Keratinocyte (primary cell): ENCODE measurements around the gene ACTR3. TPM values are rescaled to one million over a fixed set of nuclear protein-coding genes. Genes with fewer than 3 reads are reported as not detected.

Experiments
- DNase-seq: peaks from one replicate; pipeline ENCODE4 v3.0.0-alpha.2; 2011; ENCODE audit warnings: low read depth, missing footprints, low spot score
- FAIRE-seq: peaks from 2 replicates; lab custom pipeline; 2011; peaks lifted over from hg19 to GRCh38; lab: Jason Lieb, UNC
- H2AFZ ChIP-seq: 2 replicates; pipeline ENCODE4 v1.6.0; 2012; ENCODE audit warnings: low read length, control low read depth, inconsistent platforms; ENCODE audit not compliant: control insufficient read depth
- H3K27ac ChIP-seq: 2 replicates; pipeline ENCODE4 v1.5.1; 2011; ENCODE audit warnings: low read length; ENCODE audit not compliant: control insufficient read depth, insufficient read depth
- H3K27me3 ChIP-seq: 3 replicates; pipeline ENCODE4 v1.6.0; 2011; ENCODE audit warnings: low read length; ENCODE audit not compliant: control insufficient read depth, insufficient read depth; ENCODE audit errors: extremely low read depth
- H3K36me3 ChIP-seq, 2 experiments: 2 replicates in 1 of 2; 3 replicates in 1 of 2; pipeline ENCODE4 v1.5.1; 2011; ENCODE audit warnings: low read length in 2 of 2, mild to moderate bottlenecking in 1 of 2; ENCODE audit not compliant: control insufficient read depth in 2 of 2, insufficient read depth in 2 of 2; ENCODE audit errors: extremely low read depth in 1 of 2
- H3K4me1 ChIP-seq: 3 replicates; pipeline ENCODE4 v1.5.1; 2011; ENCODE audit warnings: low read length; ENCODE audit not compliant: control insufficient read depth, insufficient read depth; ENCODE audit errors: extremely low read depth
- H3K4me2 ChIP-seq: 3 replicates; pipeline ENCODE4 v1.6.0; 2011; ENCODE audit warnings: low read depth, low read length; ENCODE audit not compliant: control insufficient read depth, insufficient read depth; ENCODE audit errors: extremely low read depth
- H3K4me3 ChIP-seq, 3 experiments: fragments of 200-600 bp in 1 of 3; sonication (generic) in 1 of 3; 2 replicates in 2 of 3; 3 replicates in 1 of 3; pipeline ENCODE4 v1.5.1; 2011 to 2016; ENCODE audit warnings: low read length in 3 of 3, mild to moderate bottlenecking in 3 of 3, control low read depth in 2 of 3, inconsistent platforms in 1 of 3, low read depth in 1 of 3, mixed read lengths in 1 of 3, mixed run types in 1 of 3, moderate library complexity in 1 of 3; ENCODE audit not compliant: control insufficient read depth in 2 of 3, insufficient read depth in 2 of 3; ENCODE audit errors: extremely low read depth in 1 of 3
- H3K79me2 ChIP-seq: 2 replicates; pipeline ENCODE4 v1.6.0; 2012; ENCODE audit warnings: low read length; ENCODE audit not compliant: control insufficient read depth, insufficient read depth
- H3K9ac ChIP-seq: 3 replicates; pipeline ENCODE4 v1.6.0; 2011; ENCODE audit warnings: low read length; ENCODE audit not compliant: control insufficient read depth, insufficient read depth; ENCODE audit errors: extremely low read depth
- H3K9me1 ChIP-seq: 3 replicates; pipeline ENCODE4 v1.6.0; 2011; ENCODE audit warnings: low read length; ENCODE audit not compliant: control insufficient read depth, insufficient read depth; ENCODE audit errors: extremely low read depth
- H3K9me3 ChIP-seq: 2 replicates; pipeline ENCODE4 v1.5.1; 2012; ENCODE audit warnings: low read depth, low read length; ENCODE audit not compliant: control insufficient read depth
- H4K20me1 ChIP-seq: 3 replicates; pipeline ENCODE4 v1.6.0; 2011; ENCODE audit warnings: low read length; ENCODE audit not compliant: control insufficient read depth, insufficient read depth; ENCODE audit errors: extremely low read depth
- CTCF ChIP-seq, 3 experiments: IDR thresholded peaks in 1 of 3; conservative IDR thresholded peaks in 1 of 3; optimal IDR thresholded peaks in 1 of 3; 2 replicates in 2 of 3; 3 replicates in 1 of 3; pipeline versions ENCODE3 to v1.5.1; 2011; ENCODE audit warnings: low read length in 3 of 3, mild to moderate bottlenecking in 3 of 3, moderate library complexity in 2 of 3, control low read depth in 1 of 3, inconsistent platforms in 1 of 3; ENCODE audit not compliant: insufficient read depth in 2 of 3; ENCODE audit errors: extremely low read depth in 1 of 3
- EZH2 ChIP-seq: IDR thresholded peaks from one replicate; pipeline ENCODE4 v1.6.1; 2012; ENCODE audit warnings: inconsistent platforms, mild to moderate bottlenecking, low read length, moderate library complexity
- dilution Hi-C: fragments of 300-500 bp; cut with MboI; formaldehyde crosslinking; loops from one replicate; pipeline ENCODE4 v1.7.0; 2020; ENCODE audit warnings: low sequenced_read_pairs; ENCODE audit not compliant: extremely low pct_ligation_motif_present
- polyA plus RNA-seq, 5 experiments: library from polyadenylated mRNA; depleted of rRNA in 3 of 5; stranded (reverse) in 3 of 5; stranded (forward) in 1 of 5; unstranded in 1 of 5; fragments of >200 nt; gene quantifications; 1 replicate in 1 of 5; 2 replicates in 3 of 5; 3 replicates in 1 of 5; pipeline versions ENCODE4 v1.2.1 to v1.2.3, GENCODE V29; 2011 to 2012; ENCODE audit warnings: missing spikeins in 2 of 5, low read depth in 1 of 5, low replicate concordance in 1 of 5

Gene ACTR3
- polyA plus RNA-seq, 1 donor (not counting 4 experiments of a cell fraction or from before 2014, with no cell fraction given): 340 TPM

DNA sequence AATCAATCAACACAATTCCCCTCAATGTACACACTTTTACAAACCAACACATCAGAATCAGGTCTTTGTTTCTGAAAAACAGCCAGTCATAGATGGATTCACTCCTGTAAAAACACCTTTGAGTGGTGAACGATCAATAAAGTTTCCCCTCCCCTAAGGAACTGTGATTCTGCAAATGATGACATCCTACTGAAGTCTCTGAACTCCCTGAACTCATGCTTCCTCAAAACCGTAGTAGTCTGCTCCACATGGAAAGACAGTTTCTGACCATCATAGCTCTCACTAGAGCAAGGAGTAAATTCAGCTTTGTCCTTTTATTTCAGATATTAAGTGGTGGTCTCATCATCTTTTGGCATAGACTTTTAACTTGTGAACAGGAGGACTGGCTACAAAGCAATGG lies 43.5 kb upstream of the ACTR3 start:
- TF ChIP-seq EZH2 (no peak), CTCF (optimal IDR thresholded peaks at IDR 0.05 in 1 of 3, IDR thresholded peaks at IDR 0.05 in 1 of 3, conservative IDR thresholded peaks at IDR 0.05 in 1 of 3; ENCODE audit: extremely low read depth in 1 of 3, insufficient read depth in 2 of 3, low read length in 3 of 3) (no peak)
- H3K27ac ChIP-seq: no peak overlapping the region
- no peaks in the 10 kb centered on the region for H3K9me1 ChIP-seq
- no peak overlapping the region for H2AFZ ChIP-seq
- no peak for DNase-seq
- no peaks in the 10 kb centered on the region for H3K27me3 ChIP-seq
- H3K4me2 ChIP-seq: no peak overlapping the region
- dilution Hi-C loops: no loop called here
- no peaks in the 10 kb centered on the region for H3K9me3 ChIP-seq
- no peak for FAIRE-seq
- H3K4me3 ChIP-seq: no peak overlapping the region
- no peaks in the 10 kb centered on the region for H3K79me2 ChIP-seq
- no peaks in the 10 kb centered on the region for H4K20me1 ChIP-seq
- H3K36me3 ChIP-seq: no peaks in the 10 kb centered on the region
- no peak overlapping the region for H3K9ac ChIP-seq
- peaks cover 23% of the 10 kb centered on the region for H3K4me1 ChIP-seq

DNA sequence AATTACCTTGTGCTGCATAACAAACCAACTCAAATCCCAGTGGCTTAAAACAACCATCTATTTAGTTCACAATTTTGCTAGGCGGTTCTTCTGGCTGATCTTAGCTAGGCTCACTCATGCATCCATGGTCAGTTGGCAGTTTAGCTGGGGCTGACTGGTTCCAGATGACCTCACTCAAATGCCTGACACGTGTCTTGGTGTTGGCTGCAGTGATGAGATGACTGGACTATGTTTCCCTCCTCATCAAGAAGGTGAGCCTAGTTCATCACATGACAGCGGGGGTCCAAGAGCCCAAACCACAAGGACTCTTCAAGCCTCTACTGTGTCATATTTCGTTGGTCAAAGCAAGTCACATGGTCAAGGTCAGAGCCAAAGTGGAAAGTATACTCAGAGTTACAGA lies 42.7 kb upstream of the ACTR3 start:
- FAIRE-seq (no peak), DNase-seq (no peak)
- H3K9me1 ChIP-seq: no peaks in the 10 kb centered on the region
- H3K36me3 ChIP-seq: no peaks in the 10 kb centered on the region
- TF ChIP-seq EZH2: no peak
- TF ChIP-seq CTCF (optimal IDR thresholded peaks at IDR 0.05 in 1 of 3, IDR thresholded peaks at IDR 0.05 in 1 of 3, conservative IDR thresholded peaks at IDR 0.05 in 1 of 3; ENCODE audit: extremely low read depth in 1 of 3, insufficient read depth in 2 of 3, low read length in 3 of 3): no peak
- no peak overlapping the region for H3K4me3 ChIP-seq
- H3K9me3 ChIP-seq: no peaks in the 10 kb centered on the region
- dilution Hi-C loops: no loop called here
- H3K4me2 ChIP-seq: no peak overlapping the region
- peaks cover 23% of the 10 kb centered on the region for H3K4me1 ChIP-seq
- no peak overlapping the region for H3K9ac ChIP-seq
- H4K20me1 ChIP-seq: no peaks in the 10 kb centered on the region
- H3K79me2 ChIP-seq: no peaks in the 10 kb centered on the region
- H2AFZ ChIP-seq: no peak overlapping the region
- H3K27me3 ChIP-seq: no peaks in the 10 kb centered on the region
- no peak overlapping the region for H3K27ac ChIP-seq
